GM19238 (cell line): Measurements from ENCODE around the gene NRROS.

Source experiments
- DNase-seq: peaks from one replicate; pipeline ENCODE4 v3.0.0; 2011; ENCODE audit warnings: low spot score; ENCODE audit not compliant: insufficient read length

The NRROS gene

GRCh38 chr3:196684548-196685407, 45.3 kb downstream of the NRROS start:
- peak; percentile 63 for DNase-seq

- no peak for DNase-seq
Observed at GRCh38 chr3:196686436-196686835, 46.9 kb downstream of the NRROS start.

DNA sequence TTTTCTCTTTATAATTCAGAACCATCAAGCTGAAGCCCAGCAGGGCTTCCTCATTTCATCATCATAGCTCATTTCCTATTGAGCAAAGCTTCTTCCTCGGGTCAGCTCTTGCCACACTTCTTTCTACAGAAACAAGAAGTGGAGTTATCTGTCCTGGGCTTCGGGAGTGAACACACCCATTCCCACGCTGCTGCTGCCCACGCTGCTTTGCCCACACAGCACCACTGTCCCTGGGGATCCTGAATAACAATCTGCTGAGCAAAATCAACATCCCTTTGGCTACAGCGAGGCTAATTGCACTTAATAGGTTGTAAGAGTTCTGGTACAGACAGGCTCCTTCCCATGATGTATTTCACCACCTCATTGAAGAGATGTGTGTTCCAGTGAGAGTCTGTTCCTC, 48.9 kb downstream of the NRROS start:
- DNase-seq = no peak

- DNase-seq = no peak
Observed at GRCh38 chr3:196689941-196690660, 50.6 kb downstream of the NRROS start.

GRCh38 chr3:196691386-196691785, 51.9 kb downstream of the NRROS start:
- DNase-seq = no peak

DNA sequence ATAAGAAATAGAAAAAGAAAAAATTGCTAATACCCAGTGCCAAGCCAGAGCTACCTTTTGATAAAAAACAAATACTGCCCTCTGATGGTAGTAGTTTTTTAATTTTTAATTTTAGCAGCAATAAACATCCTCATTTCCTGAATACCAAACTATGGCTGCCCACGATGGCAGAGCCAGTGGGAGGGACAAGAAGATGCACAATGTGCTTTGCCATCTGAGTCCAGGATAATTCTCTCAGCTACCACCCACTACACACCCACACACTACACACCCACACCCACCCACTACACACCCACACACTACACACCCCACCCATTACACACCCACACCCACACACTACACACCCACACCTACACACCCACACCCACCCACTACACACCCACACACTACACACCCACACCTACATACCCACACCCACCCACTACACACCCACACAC, 54.7 kb downstream of the NRROS start:
- no peak for DNase-seq

DNA sequence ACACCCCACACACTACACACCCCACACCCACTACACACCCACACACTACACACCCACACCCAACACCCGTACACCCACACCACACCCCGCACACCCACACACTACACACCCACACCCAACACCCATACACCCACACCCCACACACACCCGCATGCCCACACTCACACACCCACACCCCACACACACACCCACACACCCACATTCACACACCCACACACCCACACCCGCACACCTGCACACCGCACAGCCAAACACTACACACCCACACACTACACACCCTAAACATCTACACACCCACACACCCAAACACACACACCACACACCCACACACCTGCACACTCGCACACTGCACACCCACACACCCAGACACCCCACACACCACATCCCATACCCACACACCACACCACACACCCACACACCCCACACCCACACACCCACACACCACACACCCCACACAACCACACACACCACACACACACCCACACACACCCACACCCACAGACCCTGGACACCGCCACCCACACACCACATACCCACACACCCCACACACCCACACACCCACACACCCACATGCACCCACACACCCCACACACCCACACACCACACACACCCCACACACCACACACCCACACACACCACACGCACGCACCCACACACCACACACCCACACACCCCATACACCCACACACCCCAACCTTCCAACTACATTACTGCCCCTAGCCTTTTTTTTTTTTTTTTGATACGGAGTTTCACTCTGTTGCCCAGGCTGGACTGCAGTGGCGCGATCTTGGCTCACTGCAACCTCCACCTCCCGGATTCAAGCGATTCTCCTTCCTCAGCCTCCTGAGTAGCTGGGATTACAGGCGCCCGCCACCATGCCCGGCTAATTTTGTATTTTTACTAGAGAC, 55.7 kb downstream of the NRROS start:
- DNase-seq = no peak

GRCh38 chr3:196695849-196696226, 56.3 kb downstream of the NRROS start:
- DNase-seq = no peak

DNA sequence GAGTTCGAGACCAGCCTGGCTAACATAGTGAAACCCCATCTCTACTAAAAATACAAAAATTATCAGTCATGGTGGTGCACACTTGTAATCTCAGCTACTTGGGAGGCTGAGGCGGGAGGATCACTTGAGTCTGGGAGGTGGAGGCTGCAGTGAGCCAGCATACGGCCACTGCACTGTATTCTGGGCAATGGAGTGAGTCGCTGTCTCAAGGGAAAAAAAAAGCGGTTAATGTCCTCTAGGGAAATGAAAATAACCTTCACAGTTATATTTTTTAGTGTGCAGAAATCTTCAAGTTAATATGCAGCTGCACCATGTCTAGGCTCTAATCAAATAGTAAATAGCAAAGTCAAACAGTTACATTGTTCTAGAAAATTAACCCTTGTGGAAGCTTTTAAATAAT, 57.8 kb downstream of the NRROS start:
- DNase-seq = no peak

- DNase-seq = no peak
Observed at GRCh38 chr3:196699749-196700148, 60.3 kb downstream of the NRROS start.

DNA sequence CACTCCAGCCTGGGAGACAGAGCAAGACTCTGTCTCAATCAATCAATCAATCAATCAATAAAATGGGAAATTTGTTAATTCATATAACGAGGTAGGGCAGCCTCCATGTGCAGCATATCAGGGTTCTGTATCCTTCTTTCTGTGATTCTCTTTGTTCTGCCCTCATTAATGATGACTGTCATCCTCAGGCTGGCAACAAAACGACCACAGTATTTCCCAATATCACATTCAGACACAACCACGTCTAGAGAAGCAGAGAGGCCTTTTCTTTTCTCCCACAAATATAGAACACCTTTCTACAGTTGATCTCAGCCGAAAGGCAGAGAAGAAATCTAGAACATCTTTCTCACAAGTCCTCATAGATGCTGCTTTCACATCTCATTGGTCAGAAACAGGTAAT, 61.3 kb downstream of the NRROS start:
- DNase-seq = no peak

GRCh38 chr3:196706327-196706726, 66.8 kb downstream of the NRROS start:
- DNase-seq = no peak

DNA sequence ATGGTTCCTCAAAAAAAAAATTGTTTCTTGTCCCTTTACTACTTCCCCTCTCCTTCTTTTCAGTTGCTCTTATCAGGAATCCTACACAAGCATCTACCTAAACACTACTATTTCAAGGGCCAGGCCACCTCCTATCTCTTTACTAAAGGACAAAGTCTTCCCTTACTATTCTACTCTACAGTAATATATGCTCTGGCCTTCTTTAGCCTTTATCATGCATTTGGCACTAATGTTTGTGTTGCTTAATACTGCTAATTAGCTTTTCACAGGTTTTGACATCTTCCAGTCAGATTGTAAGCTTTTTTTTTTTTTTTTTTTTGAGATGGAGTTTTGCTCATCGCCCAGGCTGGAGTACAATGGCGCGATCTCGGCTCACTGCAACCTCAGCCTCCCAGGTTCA, 67.2 kb downstream of the NRROS start:
- no peak for DNase-seq

DNA sequence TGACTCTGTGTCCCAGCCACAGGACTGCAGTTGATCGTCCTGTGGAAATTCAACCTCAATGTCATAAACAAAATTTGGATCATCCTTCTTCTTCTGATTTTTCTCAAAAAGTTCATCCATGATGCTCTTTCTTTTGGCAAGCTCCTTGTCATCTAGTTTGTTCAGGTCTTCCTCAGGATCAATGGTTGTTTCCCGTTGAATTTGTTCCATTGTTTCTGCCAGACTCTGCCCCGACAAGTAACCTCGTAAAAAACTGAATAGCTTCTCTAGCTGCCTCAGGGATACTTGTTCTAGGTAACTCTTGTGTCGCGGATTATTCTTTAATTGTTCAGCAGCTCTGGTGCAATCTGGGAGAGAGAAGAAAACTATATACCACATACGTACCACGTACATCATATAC, 68.1 kb downstream of the NRROS start:
- no peak for DNase-seq

DNA sequence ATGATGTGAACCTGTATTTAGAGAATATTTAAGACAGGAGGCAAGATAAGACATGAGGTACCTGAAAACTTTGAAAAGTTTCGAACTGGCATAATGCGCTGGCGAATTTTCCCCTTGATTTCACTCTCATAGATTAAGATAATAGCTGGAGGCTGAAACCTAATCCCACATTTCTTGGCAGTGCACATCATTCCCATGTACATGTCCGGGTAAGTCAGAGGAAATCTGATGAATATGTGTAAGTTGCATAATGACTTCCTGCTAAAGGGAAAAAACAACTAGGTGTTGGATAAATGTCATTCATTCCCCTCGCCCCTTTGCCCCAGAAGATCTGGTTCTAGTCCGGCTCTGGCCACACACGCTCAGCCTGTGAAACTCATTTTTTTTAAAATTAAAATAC, 69.0 kb downstream of the NRROS start:
- DNase-seq = no peak
